ENCODE results near the gene OCA2.

GRCh38 chr15:28096411-28096669 is 2.8 kb downstream of the OCA2 start:
- no peak for TF ChIP-seq CTCF (IDR thresholded peaks at IDR 0.05; ENCODE audit: low read length)
- no peak for TF ChIP-seq EZH2 (optimal IDR thresholded peaks at IDR 0.05; ENCODE audit: low read depth, low read length)
